OCI-LY3 (cell line): ENCODE results near the gene MMADHC.

Experiments
- CTCF ChIP-seq: fragments of 200-600, 300-600 bp; sonication (generic); IDR thresholded peaks from 2 replicates; pipeline ENCODE4 v1.5.1; 2014; ENCODE audit warnings: antibody characterized with exemption, low read length, low read depth
- EZH2phosphoT487 ChIP-seq: fragments of 200-600 bp; shearing (Covaris generic); IDR thresholded peaks from 2 replicates; pipeline ENCODE4 v1.6.1; 2018; ENCODE audit warnings: antibody characterized with exemption, mixed run types, low read depth

GRCh38 chr2:149537092-149537726 lies 50.4 kb downstream of the MMADHC start:
- TF ChIP-seq CTCF (no peak), EZH2phosphoT487 (no peak)
